GM23338 (cell line): ENCODE results near the gene PPP1R9A. TPM values are rescaled to one million over a fixed set of nuclear protein-coding genes. Genes with fewer than 3 reads are reported as not detected.

Source experiments
- ATAC-seq: fragments of 200-7000 bp; cut with Tn5 transposase; 3 replicates; pipeline ENCODE4 v1.9.1; 2020
- DNase-seq: peaks from one replicate; pipeline ENCODE4 v3.0.0-alpha.2; 2015; ENCODE audit warnings: low spot score
- H2AFZ ChIP-seq: fragments of 200-600 bp; sonication (generic); 2 replicates; pipeline ENCODE4 v1.8.0; 2016; ENCODE audit warnings: antibody characterized with exemption, mild to moderate bottlenecking, moderate library complexity
- H3F3A ChIP-seq: fragments of 200-600 bp; sonication (generic); replicated peaks from 2 replicates; pipeline ENCODE4 v1.8.0; 2017; ENCODE audit warnings: antibody characterized with exemption, mixed run types, low read depth
- H3K27ac ChIP-seq: fragments of 200-600 bp; sonication (generic); 2 replicates; pipeline ENCODE4 v1.6.1; 2016; ENCODE audit warnings: low read depth
- H3K27me3 ChIP-seq: fragments of 200-600 bp; sonication (generic); 2 replicates; pipeline ENCODE4 v1.8.0; 2016; ENCODE audit warnings: mild to moderate bottlenecking, mixed run types, moderate library complexity; ENCODE audit not compliant: insufficient read depth
- H3K36me3 ChIP-seq: fragments of 200-600 bp; sonication (generic); 2 replicates; pipeline ENCODE4 v1.8.0; 2016; ENCODE audit warnings: mild to moderate bottlenecking; ENCODE audit not compliant: insufficient read depth
- H3K4me1 ChIP-seq: fragments of 200-600 bp; sonication (generic); 2 replicates; pipeline ENCODE4 v1.8.0; 2016; ENCODE audit warnings: mild to moderate bottlenecking, moderate library complexity; ENCODE audit not compliant: insufficient read depth
- H3K4me2 ChIP-seq: fragments of 200-600 bp; sonication (generic); 2 replicates; pipeline ENCODE4 v1.7.1; 2017; ENCODE audit warnings: mixed run types
- H3K4me3 ChIP-seq: fragments of 200-600 bp; sonication (generic); 2 replicates; pipeline ENCODE4 v1.6.1; 2016; ENCODE audit warnings: mixed run types
- H3K79me2 ChIP-seq: fragments of 200-600 bp; sonication (generic); replicated peaks from 2 replicates; pipeline ENCODE4 v1.8.0; 2017; ENCODE audit warnings: mild to moderate bottlenecking; ENCODE audit not compliant: insufficient read depth
- H3K9me2 ChIP-seq: fragments of 200-600 bp; sonication (generic); 2 replicates; pipeline ENCODE4 v1.8.0; 2017; ENCODE audit not compliant: insufficient read depth
- H4K20me1 ChIP-seq: fragments of 200-600 bp; sonication (generic); replicated peaks from 2 replicates; pipeline ENCODE4 v1.8.0; 2017; ENCODE audit warnings: mild to moderate bottlenecking; ENCODE audit not compliant: insufficient read depth
- H3K27ac Mint-ChIP-seq: 2 replicates; pipeline ENCODE4 v1.8.0; 2020; ENCODE audit warnings: inconsistent platforms, mild to moderate bottlenecking, moderate library complexity, mixed read lengths
- H3K27me3 Mint-ChIP-seq: 3 replicates; pipeline ENCODE4 v1.8.0; 2022; ENCODE audit warnings: low read depth, mild to moderate bottlenecking, moderate library complexity, mixed read lengths, inconsistent platforms; ENCODE audit not compliant: insufficient read depth, poor library complexity
- H3K36me3 Mint-ChIP-seq: 3 replicates; pipeline ENCODE4 v1.8.0; 2021; ENCODE audit warnings: low read depth, mild to moderate bottlenecking, inconsistent platforms, moderate library complexity, mixed read lengths
- H3K4me1 Mint-ChIP-seq: 3 replicates; pipeline ENCODE4 v1.8.0; 2020; ENCODE audit warnings: mild to moderate bottlenecking, inconsistent platforms, mixed read lengths
- H3K4me3 Mint-ChIP-seq: 3 replicates; pipeline ENCODE4 v1.8.0; 2021; ENCODE audit warnings: moderate library complexity, mild to moderate bottlenecking, inconsistent platforms, mixed read lengths
- H3K9me3 Mint-ChIP-seq: 3 replicates; pipeline ENCODE4 v1.8.0; 2020; ENCODE audit warnings: moderate library complexity, mild to moderate bottlenecking, inconsistent platforms, mixed read lengths
- CTCF ChIP-seq, 2 experiments: fragments of 200-600 bp in 1 of 2; sonication (generic) in 1 of 2; conservative IDR thresholded peaks; 2 replicates each; pipeline versions ENCODE4 v1.5.1 to v1.6.1; 2016 to 2017; ENCODE audit warnings: antibody characterized with exemption in 2 of 2, low read depth in 2 of 2, mild to moderate bottlenecking in 2 of 2, moderate library complexity in 1 of 2
- ETS1 ChIP-seq: IDR thresholded peaks from 2 replicates; pipeline ENCODE4 v1.6.1; 2016; ENCODE audit warnings: antibody characterized with exemption
- EZH2 ChIP-seq: fragments of 200-600 bp; sonication (generic); IDR thresholded peaks from one replicate; pipeline ENCODE4 v1.8.0; 2017; ENCODE audit warnings: antibody characterized with exemption, mild to moderate bottlenecking, low read depth; ENCODE audit not compliant: unreplicated experiment
- EZH2phosphoT487 ChIP-seq: fragments of 200-600 bp; sonication (generic); IDR thresholded peaks from one replicate; pipeline ENCODE4 v1.8.1; 2018; ENCODE audit warnings: antibody characterized with exemption; ENCODE audit not compliant: unreplicated experiment
- JUNB ChIP-seq: IDR thresholded peaks from one replicate; pipeline ENCODE4 v1.6.1; 2016; ENCODE audit warnings: antibody characterized with exemption; ENCODE audit not compliant: unreplicated experiment
- NANOG ChIP-seq: IDR thresholded peaks from 2 replicates; pipeline ENCODE4 v1.6.1; 2016; ENCODE audit warnings: antibody characterized with exemption, borderline replicate concordance
- POLR2AphosphoS5 ChIP-seq: IDR thresholded peaks from 2 replicates; pipeline ENCODE4 v1.6.1; 2016; ENCODE audit warnings: antibody characterized with exemption, low read depth
- REST ChIP-seq: IDR thresholded peaks from one replicate; pipeline ENCODE4 v1.6.1; 2018; ENCODE audit warnings: antibody characterized with exemption; ENCODE audit not compliant: unreplicated experiment
- STAT1 ChIP-seq: IDR thresholded peaks from one replicate; pipeline ENCODE4 v1.6.1; 2016; ENCODE audit warnings: antibody characterized with exemption; ENCODE audit not compliant: unreplicated experiment
- ZNF114 ChIP-seq: fragments of 250-450 bp; sonication (Bioruptor Pico); IDR thresholded peaks from 2 replicates; pipeline ENCODE4 v1.5.0; 2020; ENCODE audit warnings: mild to moderate bottlenecking, moderate library complexity
- ZNF331 ChIP-seq: fragments of 250-450 bp; sonication (Bioruptor Pico); IDR thresholded peaks from 2 replicates; pipeline ENCODE4 v1.5.0; 2020; ENCODE audit warnings: low read depth, mild to moderate bottlenecking, moderate library complexity
- ZNF462 ChIP-seq: fragments of 250-450 bp; sonication (Bioruptor Pico); IDR thresholded peaks from 2 replicates; pipeline ENCODE4 v1.5.0; 2020; ENCODE audit warnings: mild to moderate bottlenecking, moderate library complexity
- polyA plus RNA-seq: library from polyadenylated mRNA; unstranded; fragments of >200 nt; fragmentation: Nextera tagmentation; extraction: Ambion mirVana; gene quantifications from 2 replicates; pipeline ENCODE4 v1.2.1, GENCODE V29; 2016
- total RNA-seq: library from RNA; depleted of rRNA; stranded (reverse); fragments of >200 nt; shearing (Covaris generic); gene quantifications from 2 replicates; pipeline ENCODE4 v1.2.3, GENCODE V29; 2014

Gene PPP1R9A
- total and polyA plus RNA-seq, 2 experiments from 2014 or later, result 10.6 to 31.8 TPM

GRCh38 chr7:95102662-95103061 is 195.3 kb downstream of the PPP1R9A start (continued):
- no peak for TF ChIP-seq POLR2AphosphoS5
- no peak for TF ChIP-seq REST
- TF ChIP-seq STAT1, result no peak
- no peak for TF ChIP-seq EZH2
- TF ChIP-seq ZNF331 (CRISPR knock-in tag), result no peak
- TF ChIP-seq EZH2phosphoT487, result no peak
- TF ChIP-seq ETS1, result no peak
- TF ChIP-seq ZNF114 (CRISPR knock-in tag), result no peak
- TF ChIP-seq CTCF (conservative IDR thresholded peaks at IDR 0.05; ENCODE audit: low read depth in 2 of 2), result no peak
- TF ChIP-seq NANOG, result no peak
- TF ChIP-seq JUNB, result no peak

- no peaks in the 10 kb centered on the region for H4K20me1 ChIP-seq
- H2AFZ ChIP-seq, result no peak overlapping the region
- H3K36me3 ChIP-seq, result no peaks in the 10 kb centered on the region
- no peaks in the 10 kb centered on the region for H3K27me3 ChIP-seq
- no peak overlapping the region for H3K4me2 ChIP-seq
- no peak for DNase-seq
- TF ChIP-seq JUNB (no peak), ZNF462 (CRISPR knock-in tag) (no peak), POLR2AphosphoS5 (no peak)
- H3K4me1 Mint-ChIP-seq, result peaks cover 9% of the 10 kb centered on the region; the same call in 2 of the 3 replicates
- H3K4me3 ChIP-seq, result no peak overlapping the region
- no peak overlapping the region for H3K4me3 Mint-ChIP-seq
- peaks cover 2% of the 10 kb centered on the region for H3K27me3 Mint-ChIP-seq
- H3K4me1 ChIP-seq, result peaks cover 4% of the 10 kb centered on the region; the same call in 1 of the 2 replicates
- H3F3A ChIP-seq, result no peaks in the 10 kb centered on the region
- no peak overlapping the region for H3K27ac ChIP-seq
- no peaks in the 10 kb centered on the region for H3K9me3 Mint-ChIP-seq
- H3K36me3 Mint-ChIP-seq, result peaks cover 4% of the 10 kb centered on the region; the same call in 1 of the 3 replicates
- H3K79me2 ChIP-seq, result no peaks in the 10 kb centered on the region; the same call in 1 of the 2 replicates
- ATAC-seq, result no peak
- no peaks in the 10 kb centered on the region for H3K9me2 ChIP-seq
- H3K27ac Mint-ChIP-seq, result no peak overlapping the region
Measured at GRCh38 chr7:95104739-95105138, 197.3 kb downstream of the PPP1R9A start.
